Measurements from ENCODE around the gene LRRC46.
A peak's percentile ranks its signal among the peaks of the same experiment; 100 is the strongest.

The LRRC46 gene

GRCh38 chr17:47813512-47814031, 17.9 kb upstream of the LRRC46 start:
- no peak overlapping the region for H3K4me3 Mint-ChIP-seq
- no peak for ATAC-seq (replicated peaks)
- H3K9me3 Mint-ChIP-seq, result no peaks in the 10 kb centered on the region
- no peak for DNase-seq
- peaks cover 54 to 82% of the 10 kb centered on the region in 2 donors for H3K36me3 Mint-ChIP-seq
- peaks cover 4 to 12% of the 10 kb centered on the region in 2 donors for H3K4me1 Mint-ChIP-seq
- no peak overlapping the region for H3K27ac Mint-ChIP-seq
- H3K27me3 Mint-ChIP-seq, result no peaks in the 10 kb centered on the region

DNA sequence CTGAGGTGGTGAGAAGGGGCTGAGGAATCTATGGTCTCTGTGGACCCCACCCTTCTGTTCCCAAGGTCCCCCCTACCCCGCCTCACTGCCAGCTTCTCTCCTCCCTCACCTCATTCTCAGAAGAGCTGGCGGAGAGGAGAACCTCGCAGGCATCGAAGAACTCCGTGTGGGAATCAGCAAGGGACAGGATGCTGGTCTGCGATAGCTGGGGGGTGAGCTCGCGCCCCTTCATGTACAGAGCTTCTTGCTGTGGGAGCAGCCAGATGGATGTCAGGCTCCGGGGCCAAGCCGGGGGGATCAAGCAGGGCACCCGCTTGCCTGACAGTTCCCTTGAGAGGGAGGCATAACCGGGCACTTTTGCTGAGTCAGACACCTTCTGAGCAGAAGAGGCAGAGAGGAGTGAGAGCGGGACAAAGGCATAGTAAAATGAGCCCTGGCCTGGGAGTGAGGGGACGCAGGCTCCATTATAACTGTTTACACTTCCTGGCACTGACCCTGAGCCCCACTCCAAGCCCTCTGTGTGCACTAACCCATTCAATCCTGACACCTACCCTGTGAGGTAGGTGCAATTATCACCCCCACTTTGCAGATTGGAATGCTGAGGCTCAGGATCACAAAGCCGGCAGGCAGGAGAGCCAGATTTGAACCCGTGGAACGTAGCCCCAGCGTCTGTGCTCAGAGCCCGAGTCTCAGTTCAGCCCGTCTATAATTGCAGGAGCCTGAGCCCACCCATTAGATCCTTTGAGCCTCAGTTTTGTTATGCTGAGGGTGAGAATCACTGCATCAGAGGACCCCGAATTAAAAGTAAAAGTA, 16.2 kb upstream of the LRRC46 start:
- Mint-ChIP-seq H3K4me3 (no peak overlapping the region), H3K27me3 (no peaks in the 10 kb centered on the region), H3K9me3 (no peaks in the 10 kb centered on the region), H3K36me3 (peaks cover 58 to 66% of the 10 kb centered on the region in 2 donors), H3K27ac (no peak overlapping the region), H3K4me1 (peaks cover 7 to 17% of the 10 kb centered on the region in 2 donors)
- no peak for DNase-seq
- no peak for ATAC-seq (replicated peaks)

GRCh38 chr17:47816111-47816735, 15.2 kb upstream of the LRRC46 start:
- H3K27me3 Mint-ChIP-seq, result no peaks in the 10 kb centered on the region
- H3K4me1 Mint-ChIP-seq, result peaks cover 13 to 21% of the 10 kb centered on the region in 2 donors
- no peak overlapping the region for H3K27ac Mint-ChIP-seq
- H3K36me3 Mint-ChIP-seq, result peaks cover 50 to 57% of the 10 kb centered on the region in 2 donors
- no peaks in the 10 kb centered on the region for H3K9me3 Mint-ChIP-seq
- ATAC-seq (replicated peaks) (no peak), DNase-seq (no peak)
- H3K4me3 Mint-ChIP-seq, result no peak overlapping the region

- Mint-ChIP-seq H3K4me3 (no peak overlapping the region), H3K9me3 (no peaks in the 10 kb centered on the region), H3K36me3 (peaks cover 47 to 53% of the 10 kb centered on the region in 2 donors), H3K27me3 (no peaks in the 10 kb centered on the region), H3K4me1 (peaks cover 17 to 28% of the 10 kb centered on the region in 2 donors), H3K27ac (no peak overlapping the region)
- ATAC-seq (replicated peaks), result no peak
- no peak for DNase-seq
Measured at GRCh38 chr17:47816947-47817346, 14.5 kb upstream of the LRRC46 start.

- no peak for DNase-seq
- no peak overlapping the region for H3K27ac Mint-ChIP-seq
Measured at GRCh38 chr17:47818002-47818695, 13.3 kb upstream of the LRRC46 start.

DNA sequence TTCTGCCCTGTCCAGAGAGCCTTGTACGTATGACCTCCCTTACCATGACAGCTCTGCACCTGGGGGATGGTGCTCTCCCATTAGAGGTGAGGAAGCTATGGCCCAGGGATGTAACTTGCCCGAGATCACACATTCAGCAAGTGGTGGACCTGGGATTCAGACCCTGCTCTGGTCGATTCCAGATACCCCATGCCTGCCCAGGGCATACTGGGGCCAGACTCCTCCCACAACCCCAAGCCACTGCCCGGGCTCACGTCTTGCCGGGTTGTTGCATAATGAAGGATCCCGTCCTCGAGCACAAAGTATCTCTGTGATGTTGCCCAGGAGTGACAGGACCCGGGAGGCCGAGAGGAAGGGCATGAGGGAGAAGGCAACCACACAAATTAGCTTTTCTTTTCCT, 12.0 kb upstream of the LRRC46 start:
- H3K4me1 Mint-ChIP-seq, result peaks cover 24 to 37% of the 10 kb centered on the region in 2 donors
- no peak overlapping the region for H3K4me3 Mint-ChIP-seq
- no peaks in the 10 kb centered on the region for H3K27me3 Mint-ChIP-seq
- H3K9me3 Mint-ChIP-seq, result no peaks in the 10 kb centered on the region
- H3K27ac Mint-ChIP-seq, result no peak overlapping the region
- no peak for DNase-seq
- H3K36me3 Mint-ChIP-seq, result peaks cover 36 to 46% of the 10 kb centered on the region in 2 donors
- no peak for ATAC-seq (replicated peaks)

More at GRCh38 chr17:47818002-47818695, 13.3 kb upstream of the LRRC46 start:
- Mint-ChIP-seq H3K9me3 (no peaks in the 10 kb centered on the region), H3K27me3 (no peaks in the 10 kb centered on the region), H3K4me3 (no peak overlapping the region), H3K36me3 (peaks cover 36 to 43% of the 10 kb centered on the region in 2 donors), H3K4me1 (peaks cover 23 to 33% of the 10 kb centered on the region in 2 donors)
- no peak for ATAC-seq (replicated peaks)

- peaks cover 24 to 39% of the 10 kb centered on the region in 2 donors for H3K4me1 Mint-ChIP-seq
- H3K4me3 Mint-ChIP-seq, result peak overlapping the region; percentile 96 to 99
- H3K36me3 Mint-ChIP-seq, result peaks cover 33 to 42% of the 10 kb centered on the region in 2 donors
- no peak overlapping the region for H3K27ac Mint-ChIP-seq
- no peaks in the 10 kb centered on the region for H3K27me3 Mint-ChIP-seq
- DNase-seq, result no peak
- no peak for ATAC-seq (replicated peaks)
- H3K9me3 Mint-ChIP-seq, result no peaks in the 10 kb centered on the region
Measured at GRCh38 chr17:47820033-47820789, 11.3 kb upstream of the LRRC46 start.

- peaks cover 31 to 40% of the 10 kb centered on the region in 2 donors for H3K36me3 Mint-ChIP-seq
- no peaks in the 10 kb centered on the region for H3K27me3 Mint-ChIP-seq
- H3K27ac Mint-ChIP-seq, result peak overlapping the region; percentile 94
- ATAC-seq (replicated peaks), result peak in 1 of 2 donors; percentile 0
- H3K9me3 Mint-ChIP-seq, result no peaks in the 10 kb centered on the region
- H3K4me3 Mint-ChIP-seq, result peak overlapping the region; percentile 96 to 99
- DNase-seq, result no peak
- H3K4me1 Mint-ChIP-seq, result peaks cover 26 to 39% of the 10 kb centered on the region in 2 donors
Measured at GRCh38 chr17:47821031-47821423, 10.4 kb upstream of the LRRC46 start.

- peaks cover 33 to 40% of the 10 kb centered on the region in 2 donors for H3K36me3 Mint-ChIP-seq
- no peaks in the 10 kb centered on the region for H3K9me3 Mint-ChIP-seq
- ATAC-seq (replicated peaks), result peak; percentile 97 to 98
- peak within 1 kb of the TSS; percentile 94 for H3K27ac Mint-ChIP-seq
- no peaks in the 10 kb centered on the region for H3K27me3 Mint-ChIP-seq
- peak; percentile 69 for DNase-seq
- peaks cover 26 to 39% of the 10 kb centered on the region in 2 donors for H3K4me1 Mint-ChIP-seq
- peak within 1 kb of the TSS; percentile 96 to 99 for H3K4me3 Mint-ChIP-seq
Measured at GRCh38 chr17:47821424-47822391, 9.8 kb upstream of the LRRC46 start, which contains the start of gene OSBPL7. TSS of gene OSBPL7 (minus strand) at chr17:47821794. CDS start at chr17:47820278, 1,516 bp downstream.

- Mint-ChIP-seq H3K4me3 (peak overlapping the region in 1 of 2 donors; percentile 96), H3K4me1 (peaks cover 26 to 39% of the 10 kb centered on the region in 2 donors), H3K9me3 (no peaks in the 10 kb centered on the region), H3K36me3 (peaks cover 30 to 32% of the 10 kb centered on the region in 2 donors), H3K27me3 (no peaks in the 10 kb centered on the region), H3K27ac (peak overlapping the region; percentile 4)
- no peak for ATAC-seq (replicated peaks)
- DNase-seq, result no peak
Measured at GRCh38 chr17:47822785-47823184, 8.7 kb upstream of the LRRC46 start.

- H3K27ac Mint-ChIP-seq, result no peak overlapping the region
- no peak overlapping the region for H3K4me3 Mint-ChIP-seq
- DNase-seq (no peak), ATAC-seq (replicated peaks) (no peak)
- H3K4me1 Mint-ChIP-seq, result peaks cover 27 to 39% of the 10 kb centered on the region in 2 donors
- H3K9me3 Mint-ChIP-seq, result no peaks in the 10 kb centered on the region
- H3K36me3 Mint-ChIP-seq, result peaks cover 33 to 37% of the 10 kb centered on the region in 2 donors
- H3K27me3 Mint-ChIP-seq, result no peaks in the 10 kb centered on the region
Measured at GRCh38 chr17:47823519-47823918, 8.0 kb upstream of the LRRC46 start.

DNA sequence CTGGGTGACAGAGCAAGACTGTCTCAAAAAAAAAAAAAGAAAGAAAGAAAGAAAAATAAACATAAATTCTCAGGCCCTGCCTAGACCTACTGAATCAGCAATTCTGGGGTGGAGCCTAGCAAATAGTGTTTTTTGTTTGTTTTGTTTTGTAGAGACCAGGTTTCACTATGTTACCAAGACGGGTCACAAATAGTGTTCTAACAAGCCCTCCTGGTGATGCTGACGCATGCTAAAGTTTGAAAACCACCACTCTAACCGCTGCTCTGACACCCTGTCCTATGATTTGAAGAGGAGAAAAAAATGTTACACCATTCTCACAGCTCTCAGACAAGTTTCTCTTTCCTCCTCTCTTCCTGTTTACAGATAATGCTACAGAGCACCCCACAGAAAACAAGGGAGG, 1.6 kb upstream of the LRRC46 start:
- Mint-ChIP-seq H3K4me3 (peak overlapping the region in 1 of 2 donors; percentile 32), H3K4me1 (peaks cover 20 to 27% of the 10 kb centered on the region in 2 donors), H3K27me3 (no peaks in the 10 kb centered on the region), H3K36me3 (peaks cover 24 to 34% of the 10 kb centered on the region in 2 donors), H3K27ac (no peak overlapping the region), H3K9me3 (no peaks in the 10 kb centered on the region)
- ATAC-seq (replicated peaks) (no peak), DNase-seq (no peak)
